Stimulated activated CD4-positive, alpha-beta T cell treated with anti-CD3 and anti-CD28 coated beads, Interleukin-12 subunit alpha, Interleukin-12 subunit beta, amount 100 ng/mL, for 4 hours (primary cell): ENCODE data around the gene PSD4.

Experiments
- DNase-seq: peaks from one replicate; pipeline ENCODE4 v3.0.0-alpha.2; 2020

Gene PSD4

GRCh38 chr2:113173542-113174375, at the start of gene PSD4:
Gene PSD4, plus strand, starts transcription at chr2:113173971. Its CDS starts 8,486 bp downstream, at chr2:113182457.
- DNase-seq: peak; percentile 77

DNA sequence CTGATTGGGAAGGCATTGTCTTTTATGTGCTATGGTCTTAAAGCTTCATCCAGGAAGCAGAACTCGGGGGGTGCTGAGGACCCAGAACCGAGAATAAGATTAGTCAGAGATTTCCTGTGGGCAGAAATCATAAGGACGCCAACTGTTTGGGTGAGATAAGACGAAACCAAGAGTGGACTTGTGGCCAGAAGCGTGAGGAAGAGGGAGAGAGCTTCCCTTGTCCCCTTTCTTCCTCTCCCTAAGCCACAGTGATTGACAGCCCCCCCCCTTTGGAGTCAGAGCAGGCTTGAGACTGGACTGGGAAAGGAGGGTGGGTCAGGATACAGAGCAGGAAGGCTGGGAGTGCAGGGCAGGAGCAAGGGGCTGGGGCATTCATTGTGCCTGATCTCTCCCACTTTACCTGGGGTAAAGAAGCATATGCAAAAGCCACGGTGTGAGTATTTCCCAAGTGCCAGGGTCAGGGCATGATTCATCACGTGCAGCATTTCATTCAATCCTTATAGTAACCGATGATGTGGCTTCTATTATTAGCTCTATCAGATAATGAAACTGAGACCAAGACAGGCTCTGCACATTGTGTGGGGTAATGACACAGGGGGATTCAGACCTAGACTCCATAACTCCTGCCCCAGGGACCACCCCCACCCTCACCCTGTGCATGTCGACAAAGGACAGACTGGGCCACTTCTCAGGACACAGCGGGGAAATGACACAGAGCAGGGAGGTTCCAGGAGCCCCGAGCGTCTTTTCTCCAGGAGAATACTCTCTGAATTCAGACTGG, 49.4 kb upstream of the PSD4 start:
- no peak for DNase-seq

DNA sequence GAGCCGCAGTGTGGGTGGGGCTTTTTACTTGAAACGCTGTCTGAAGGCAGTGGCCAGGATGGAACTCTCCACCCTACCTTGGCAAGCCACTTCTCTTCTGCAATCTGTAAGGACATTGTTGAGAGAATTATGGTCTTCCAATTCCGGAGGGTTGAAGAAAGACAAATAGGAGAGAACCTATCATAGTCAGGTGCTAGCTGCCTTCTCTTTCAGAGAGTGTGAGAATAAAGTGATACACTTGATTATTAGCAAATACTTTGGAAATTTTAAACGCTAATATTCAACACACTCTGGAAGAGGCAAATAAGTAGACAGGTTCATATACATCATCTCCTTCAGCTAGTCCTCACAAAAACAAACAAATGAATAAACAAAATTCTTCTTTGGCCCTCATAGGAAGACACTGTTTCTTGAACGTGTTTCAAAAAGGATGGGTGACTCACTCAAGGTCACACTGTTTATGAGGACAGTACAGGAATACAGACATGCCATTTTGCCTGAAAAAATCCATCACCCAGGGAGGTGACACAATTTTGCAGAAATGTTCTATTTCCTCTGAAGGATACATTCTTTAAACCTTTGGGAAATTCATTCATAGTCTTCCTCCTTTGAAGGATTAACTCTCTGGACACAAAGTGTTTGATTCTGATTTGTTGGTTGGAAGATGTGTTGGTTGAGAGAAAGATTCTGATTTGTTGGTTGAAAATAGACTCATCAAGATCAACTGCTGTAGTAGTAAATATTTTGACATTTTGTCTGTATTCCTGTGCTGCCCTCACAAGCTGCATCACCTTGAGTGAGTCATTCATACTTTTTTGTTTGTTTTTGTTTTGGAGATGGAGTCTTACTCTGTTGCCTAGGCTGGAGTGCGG, 48.6 kb upstream of the PSD4 start:
- DNase-seq: no peak

GRCh38 chr2:113126845-113127645, 46.7 kb upstream of the PSD4 start, which contains the start of gene IL1RN:
Gene IL1RN, plus strand, starts transcription at chr2:113127598. Its CDS starts 27 bp downstream, at chr2:113127625.
- no peak for DNase-seq

GRCh38 chr2:113127646-113128570, 45.9 kb upstream of the PSD4 start:
- DNase-seq: no peak

GRCh38 chr2:113129519-113130078, 44.2 kb upstream of the PSD4 start:
- DNase-seq: no peak

DNA sequence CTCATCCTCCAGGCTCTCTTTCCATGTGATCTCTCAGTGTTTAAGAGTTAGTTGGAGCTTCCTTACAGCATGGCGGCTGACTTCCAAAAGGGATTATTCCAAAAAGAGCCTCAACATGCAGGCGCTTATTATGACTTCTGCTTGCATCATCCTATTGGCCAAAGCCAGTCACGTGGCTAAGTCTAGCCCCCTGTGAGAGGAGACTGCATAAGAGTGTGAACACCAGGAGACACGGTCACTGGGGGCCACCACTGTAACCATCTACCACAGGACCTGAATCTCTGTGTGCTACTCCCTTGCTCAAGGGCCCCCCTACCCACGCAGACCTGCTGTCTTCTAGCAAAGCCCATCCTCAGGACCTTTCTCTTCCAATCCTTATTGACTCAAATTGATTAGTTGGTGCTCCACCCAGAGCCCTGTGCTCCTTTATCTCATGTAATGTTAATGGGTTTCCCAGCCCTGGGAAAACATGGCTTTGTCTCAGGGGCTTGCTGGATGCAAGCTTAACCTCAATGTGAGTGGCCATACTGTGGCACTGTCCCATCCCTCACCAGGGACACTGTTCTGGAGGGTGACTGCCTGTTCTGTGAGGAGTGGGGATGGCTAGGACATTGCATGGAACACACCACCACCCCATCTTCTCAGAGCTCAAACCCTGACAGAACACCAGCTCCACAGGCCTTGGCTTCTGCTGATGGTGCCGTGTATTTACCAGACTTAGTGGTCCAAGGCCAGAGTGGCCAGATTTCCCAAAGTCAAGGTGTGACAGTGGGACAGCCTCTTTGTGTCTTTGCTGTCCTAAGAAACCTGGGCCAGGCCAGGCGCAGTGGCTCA, 42.2 kb upstream of the PSD4 start:
- DNase-seq: no peak

- DNase-seq: no peak
These were observed 41.3 kb upstream of the PSD4 start for GRCh38 chr2:113132414-113133021.

DNA sequence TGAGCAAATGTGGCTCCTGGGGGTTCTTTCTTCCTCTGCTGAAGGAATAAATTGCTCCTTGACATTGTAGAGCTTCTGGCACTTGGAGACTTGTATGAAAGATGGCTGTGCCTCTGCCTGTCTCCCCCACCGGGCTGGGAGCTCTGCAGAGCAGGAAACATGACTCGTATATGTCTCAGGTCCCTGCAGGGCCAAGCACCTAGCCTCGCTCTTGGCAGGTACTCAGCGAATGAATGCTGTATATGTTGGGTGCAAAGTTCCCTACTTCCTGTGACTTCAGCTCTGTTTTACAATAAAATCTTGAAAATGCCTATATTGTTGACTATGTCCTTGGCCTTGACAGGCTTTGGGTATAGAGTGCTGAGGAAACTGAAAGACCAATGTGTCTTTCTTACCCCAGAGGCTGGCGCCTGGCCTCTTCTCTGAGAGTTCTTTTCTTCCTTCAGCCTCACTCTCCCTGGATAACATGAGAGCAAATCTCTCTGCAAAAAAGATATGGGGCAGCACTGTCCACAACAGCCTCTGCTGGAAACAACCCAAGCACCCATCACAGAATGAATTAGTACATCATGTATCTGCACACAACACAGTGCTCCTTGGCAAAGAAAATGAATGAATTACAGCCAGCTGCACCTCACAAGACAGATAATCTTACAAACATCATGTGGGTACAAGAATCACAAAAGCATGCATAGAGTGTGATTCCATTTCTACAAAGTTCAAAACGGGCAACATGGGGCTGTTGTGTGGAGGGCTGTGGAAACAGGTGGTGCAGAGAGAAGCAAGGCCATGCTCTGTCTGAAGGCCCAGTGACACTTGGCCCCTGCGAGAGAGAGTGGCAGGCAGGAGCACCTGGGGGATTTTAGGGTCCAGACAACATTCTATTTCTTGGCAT, 39.8 kb upstream of the PSD4 start:
- DNase-seq: no peak

- no peak for DNase-seq
These were observed 39.1 kb upstream of the PSD4 start for GRCh38 chr2:113134717-113135116.

GRCh38 chr2:113135317-113135716, 38.5 kb upstream of the PSD4 start:
- DNase-seq: no peak

DNA sequence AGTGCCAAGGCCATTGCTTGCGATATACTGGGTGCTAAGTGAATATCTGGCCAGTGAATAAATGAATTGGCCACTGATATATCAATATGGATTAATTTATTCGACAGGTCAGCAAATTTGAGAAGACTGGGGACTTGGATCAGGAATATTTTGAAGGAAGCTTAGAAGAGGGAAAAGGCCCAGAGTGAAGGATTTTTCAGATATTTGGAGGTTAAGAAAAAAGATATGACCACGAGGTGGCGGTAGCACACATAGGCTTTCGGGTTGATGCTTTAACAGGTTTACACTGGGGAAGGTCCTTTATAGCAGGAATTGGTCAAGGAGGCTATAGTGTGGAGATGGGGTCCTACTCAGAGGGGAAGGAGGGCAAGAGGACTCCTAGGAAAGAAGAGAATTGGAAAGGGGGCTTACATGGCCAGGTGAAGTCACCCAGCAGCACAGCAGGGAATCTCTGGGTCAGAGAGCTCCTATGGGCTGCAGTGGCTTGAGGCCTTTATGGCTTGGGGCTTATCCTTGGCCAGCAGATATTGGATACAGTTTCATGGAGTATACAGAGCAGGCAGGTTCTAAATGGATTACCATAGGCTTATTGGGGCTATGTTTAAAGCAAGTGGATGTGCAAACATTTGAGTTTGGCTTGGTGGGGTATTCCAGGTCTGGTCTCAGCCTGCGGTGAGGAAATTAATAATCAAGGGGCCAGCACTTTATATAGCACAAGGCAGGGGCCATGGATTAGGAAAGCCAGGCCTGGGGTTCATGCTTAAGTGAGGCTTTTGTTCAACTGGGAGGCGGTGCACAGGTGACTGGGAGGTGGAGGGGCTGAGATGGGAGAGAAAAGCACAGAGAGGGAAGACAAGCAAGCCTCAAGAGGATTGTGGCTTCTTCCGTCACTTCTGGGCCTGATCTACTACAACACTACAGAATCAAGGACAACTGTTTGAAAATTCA, 36.7 kb upstream of the PSD4 start:
- DNase-seq: no peak

DNA sequence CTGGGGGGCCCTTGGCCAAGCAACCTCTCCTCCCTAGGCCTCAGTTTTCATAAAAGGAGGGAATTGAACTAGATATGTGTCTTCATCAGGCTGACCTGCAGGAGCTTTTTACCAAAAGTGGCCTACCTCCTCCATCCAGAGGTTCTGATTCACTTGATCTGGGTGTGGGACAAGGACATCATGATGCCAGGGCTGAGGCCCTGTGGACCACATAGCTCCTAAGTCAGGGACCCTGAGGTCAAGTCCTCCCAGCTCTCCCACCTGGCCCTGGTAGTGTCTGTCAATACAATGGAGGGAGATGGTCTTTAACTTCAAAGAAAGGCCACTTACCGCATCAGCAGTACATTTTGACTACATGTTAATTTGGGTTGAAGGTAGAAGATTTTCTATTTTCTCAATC, 35.9 kb upstream of the PSD4 start:
- DNase-seq: no peak

- DNase-seq: no peak
These were observed 35.1 kb upstream of the PSD4 start for GRCh38 chr2:113138428-113139322.

DNA sequence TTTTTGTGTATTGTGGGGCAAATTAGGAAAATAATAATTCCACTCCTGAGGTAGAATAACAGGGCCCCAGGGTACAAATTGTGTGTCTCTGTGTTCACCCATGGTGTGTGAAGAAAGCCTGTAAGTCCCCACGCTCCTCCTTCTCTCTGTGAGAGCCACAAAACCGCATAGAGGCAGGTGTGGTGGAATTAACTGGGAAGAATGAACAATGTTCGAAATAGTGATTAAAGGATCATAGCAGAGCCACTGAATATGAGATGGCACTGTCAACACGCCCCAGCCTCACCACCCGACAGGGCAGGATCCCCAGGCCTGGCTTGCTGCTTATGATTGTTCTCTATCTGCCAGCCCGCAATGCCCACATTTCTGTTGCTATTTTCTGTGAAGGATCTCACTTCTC, 32.3 kb upstream of the PSD4 start:
- DNase-seq: no peak

- no peak for DNase-seq
These were observed 31.5 kb upstream of the PSD4 start for GRCh38 chr2:113142290-113142689.
